Left ventricle myocardium inferior (tissue), 1 donor: ENCODE results near the gene C4orf36. TPM values are rescaled to one million over a fixed set of nuclear protein-coding genes. Genes with fewer than 3 reads are reported as not detected.
"Not testable (repeated sequence)": the region's sequence is repeated elsewhere in the genome, so short reads cannot be mapped to it uniquely, and the experiment has no call there.

Source experiments
- DNase-seq: peaks from one replicate; pipeline ENCODE4 v3.0.0-alpha.2; 2020
- H3K27ac ChIP-seq: fragments of 200-600 bp; replicated peaks from 2 replicates; pipeline ENCODE4 v1.8.0; 2021
- H3K27me3 ChIP-seq: fragments of 200-600 bp; 2 replicates; pipeline ENCODE4 v1.8.0; 2021; ENCODE audit warnings: low read depth
- H3K36me3 ChIP-seq: fragments of 200-600 bp; 2 replicates; pipeline ENCODE4 v1.8.0; 2021
- H3K4me1 ChIP-seq: fragments of 200-600 bp; 2 replicates; pipeline ENCODE4 v1.8.0; 2021
- H3K4me3 ChIP-seq: fragments of 200-600 bp; 2 replicates; pipeline ENCODE4 v1.8.0; 2021; ENCODE audit warnings: mild to moderate bottlenecking, moderate library complexity
- H3K9me3 ChIP-seq: fragments of 200-600 bp; replicated peaks from 2 replicates; pipeline ENCODE4 v1.8.0; 2021
- intact Hi-C: fragments of 100-400 bp; cut with micrococcal nuclease; formaldehyde crosslinking; loops from one replicate; pipeline ENCODE4 v1.11.0; 2022
- total RNA-seq: library from RNA; stranded (reverse); fragmentation: NEBNext Ultra II Directional; extraction: Animal tissue kit (Norgen Biotek cat#: 25700); gene quantifications from one replicate; pipeline ENCODE4 v1.2.1, GENCODE V29; 2021
- TF ChIP-seq, protein P1 (sequence below): fragments of 200-600 bp; IDR thresholded peaks from 2 replicates; pipeline ENCODE4 v1.8.0; 2021; ENCODE audit warnings: antibody characterized with exemption, mild to moderate bottlenecking, borderline replicate concordance
- donor health status: DM: no; HTN: yes; CAD: no; lungs with severe emphysema.

The C4orf36 gene
- total RNA-seq, 1 donor from 2014 or later = 0.96 TPM

DNA sequence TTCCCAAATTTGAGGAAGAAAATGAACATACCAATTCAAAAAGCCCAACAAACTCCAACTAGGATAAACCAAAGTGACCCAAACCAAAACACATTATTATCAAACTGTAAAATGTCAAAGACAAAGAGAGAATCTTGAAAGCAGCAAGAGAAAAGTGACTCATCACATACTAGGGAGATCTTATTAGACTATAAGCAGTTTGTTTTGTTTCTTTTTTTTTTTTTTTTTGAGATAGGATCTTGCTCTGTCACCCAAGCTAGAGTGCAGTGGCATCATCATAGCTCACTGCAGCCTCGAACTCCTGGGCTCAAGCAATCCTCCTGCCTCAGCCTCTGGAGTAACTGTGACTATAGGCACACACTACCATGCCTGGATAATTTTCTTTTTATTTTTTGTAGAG is 12.6 kb downstream of the C4orf36 start:
- Histone ChIP-seq H3K27me3 (no peaks in the 10 kb centered on the region), H3K27ac (no peak overlapping the region), H3K36me3 (no peaks in the 10 kb centered on the region), H3K4me3 (no peak overlapping the region), H3K4me1 (no peaks in the 10 kb centered on the region), H3K9me3 (peaks cover 28% of the 10 kb centered on the region)
- no peak for DNase-seq
- TF ChIP-seq, protein P1, sequence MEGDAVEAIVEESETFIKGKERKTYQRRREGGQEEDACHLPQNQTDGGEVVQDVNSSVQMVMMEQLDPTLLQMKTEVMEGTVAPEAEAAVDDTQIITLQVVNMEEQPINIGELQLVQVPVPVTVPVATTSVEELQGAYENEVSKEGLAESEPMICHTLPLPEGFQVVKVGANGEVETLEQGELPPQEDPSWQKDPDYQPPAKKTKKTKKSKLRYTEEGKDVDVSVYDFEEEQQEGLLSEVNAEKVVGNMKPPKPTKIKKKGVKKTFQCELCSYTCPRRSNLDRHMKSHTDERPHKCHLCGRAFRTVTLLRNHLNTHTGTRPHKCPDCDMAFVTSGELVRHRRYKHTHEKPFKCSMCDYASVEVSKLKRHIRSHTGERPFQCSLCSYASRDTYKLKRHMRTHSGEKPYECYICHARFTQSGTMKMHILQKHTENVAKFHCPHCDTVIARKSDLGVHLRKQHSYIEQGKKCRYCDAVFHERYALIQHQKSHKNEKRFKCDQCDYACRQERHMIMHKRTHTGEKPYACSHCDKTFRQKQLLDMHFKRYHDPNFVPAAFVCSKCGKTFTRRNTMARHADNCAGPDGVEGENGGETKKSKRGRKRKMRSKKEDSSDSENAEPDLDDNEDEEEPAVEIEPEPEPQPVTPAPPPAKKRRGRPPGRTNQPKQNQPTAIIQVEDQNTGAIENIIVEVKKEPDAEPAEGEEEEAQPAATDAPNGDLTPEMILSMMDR = no peak
- intact Hi-C loops = no loop called here

DNA sequence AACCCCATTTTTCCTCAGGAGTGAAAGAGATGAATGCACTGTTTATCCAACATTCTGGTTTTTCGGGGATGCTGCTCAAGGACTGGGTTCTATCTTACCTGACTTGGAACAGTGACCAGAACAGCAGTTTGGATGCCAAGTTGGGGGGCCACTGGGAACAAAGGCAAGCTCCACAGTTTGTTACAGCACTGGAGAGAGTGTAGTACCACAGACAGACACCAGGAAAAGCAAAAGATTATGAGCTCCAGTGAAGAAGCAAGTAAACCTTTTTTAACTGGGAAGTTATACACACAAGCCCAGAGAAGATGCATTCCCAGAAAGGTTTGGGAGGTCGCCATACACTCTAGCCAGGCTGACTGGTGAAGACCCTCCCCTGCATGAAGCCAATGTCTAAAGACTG is 13.6 kb downstream of the C4orf36 start:
- Histone ChIP-seq H3K9me3 (peaks cover 28% of the 10 kb centered on the region), H3K4me1 (no peaks in the 10 kb centered on the region), H3K4me3 (no peak overlapping the region), H3K27ac (no peak overlapping the region), H3K27me3 (no peaks in the 10 kb centered on the region), H3K36me3 (no peaks in the 10 kb centered on the region)
- TF ChIP-seq, protein P1 = no peak
- DNase-seq = no peak
- intact Hi-C loops = no loop called here

DNA sequence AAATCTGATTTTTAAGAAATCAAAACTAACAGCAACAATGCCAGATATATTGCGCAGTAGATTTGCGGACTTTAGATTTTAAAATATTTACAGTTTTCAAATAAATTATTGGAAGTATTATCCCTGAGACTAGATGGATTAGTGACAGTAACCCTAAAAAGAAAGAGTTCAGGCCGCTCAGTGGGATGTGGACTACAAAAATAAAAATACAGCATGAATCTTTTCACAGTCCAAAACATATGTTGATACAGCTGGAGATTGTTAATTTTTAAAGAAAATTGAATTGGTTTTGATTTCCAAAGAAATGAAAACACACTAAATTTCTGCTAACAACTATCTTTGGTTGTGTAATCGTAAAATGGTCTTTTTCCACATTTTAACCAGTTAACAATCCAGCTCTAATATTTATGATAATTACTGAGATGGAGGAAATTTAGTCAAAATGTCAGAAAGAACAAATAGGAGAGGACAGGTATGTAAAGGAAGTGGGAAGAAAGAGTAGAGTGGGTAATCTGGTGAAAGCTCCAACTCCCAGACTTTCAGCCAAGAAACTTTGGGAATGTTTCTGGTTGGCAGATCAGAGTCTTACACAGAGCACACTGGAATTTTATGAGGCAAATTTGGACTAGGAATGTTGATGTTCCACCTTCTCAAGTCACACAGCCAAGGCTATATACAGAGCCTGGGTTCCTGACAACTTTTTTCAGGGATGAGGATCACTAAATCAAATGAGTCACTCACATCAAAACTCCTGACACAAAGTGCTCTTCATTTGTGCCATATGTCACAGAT is 15.1 kb downstream of the C4orf36 start:
- H3K4me1 ChIP-seq = no peaks in the 10 kb centered on the region
- DNase-seq = no peak
- H3K4me3 ChIP-seq = no peak overlapping the region
- intact Hi-C loops = no loop called here
- H3K27me3 ChIP-seq = no peaks in the 10 kb centered on the region
- H3K9me3 ChIP-seq = peaks cover 28% of the 10 kb centered on the region
- H3K36me3 ChIP-seq = no peaks in the 10 kb centered on the region
- TF ChIP-seq, protein P1 = no peak
- no peak overlapping the region for H3K27ac ChIP-seq

DNA sequence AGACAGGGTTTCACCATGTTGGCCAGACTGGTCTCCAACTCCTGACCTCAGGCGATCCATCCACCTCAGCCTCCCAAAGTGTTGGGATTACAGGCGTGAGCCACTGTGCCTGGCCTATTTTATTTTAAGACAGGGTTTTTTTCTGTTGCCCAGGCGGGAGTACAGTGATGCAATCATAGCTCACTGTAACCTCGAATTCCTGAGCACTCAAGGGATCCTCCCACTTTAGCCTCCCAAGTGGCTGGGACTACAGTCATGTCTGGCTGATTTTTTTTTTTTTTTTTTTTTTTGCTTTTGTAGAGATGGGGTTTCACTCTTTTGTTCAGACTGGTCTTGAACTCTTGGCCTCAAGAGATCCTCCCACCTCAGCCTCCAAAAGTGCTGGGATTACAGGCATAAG is 16.8 kb downstream of the C4orf36 start:
- H3K27me3 ChIP-seq, DNase-seq, H3K4me3 ChIP-seq, H3K36me3 ChIP-seq, intact Hi-C loops, H3K4me1 ChIP-seq, H3K27ac ChIP-seq: not testable (repeated sequence)
- peaks cover 18% of the 10 kb centered on the region for H3K9me3 ChIP-seq

DNA sequence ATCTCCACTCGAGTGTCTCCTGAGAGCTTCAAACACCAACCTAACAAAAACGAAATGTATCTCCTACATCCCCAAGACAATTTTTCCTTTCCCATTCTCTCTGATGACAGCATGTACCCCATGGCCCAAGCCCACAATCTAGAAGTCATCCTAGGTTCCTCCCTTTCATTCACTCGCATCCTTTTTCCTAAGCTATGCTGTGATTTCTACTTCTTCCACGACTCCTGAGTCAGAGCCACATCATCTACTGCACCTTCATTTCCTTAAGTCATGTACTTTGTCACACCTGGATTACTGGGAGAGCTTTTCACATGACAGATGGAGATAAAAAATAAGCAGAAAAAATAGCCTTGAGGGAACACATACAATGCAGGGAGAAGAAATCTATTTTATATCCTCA is 20.1 kb downstream of the C4orf36 start:
- Histone ChIP-seq H3K4me3 (no peak overlapping the region), H3K36me3 (no peaks in the 10 kb centered on the region), H3K9me3 (no peaks in the 10 kb centered on the region), H3K27ac (no peak overlapping the region), H3K4me1 (no peaks in the 10 kb centered on the region), H3K27me3 (no peaks in the 10 kb centered on the region)
- DNase-seq = no peak
- TF ChIP-seq, protein P1 = no peak
- intact Hi-C loops = no loop called here

DNA sequence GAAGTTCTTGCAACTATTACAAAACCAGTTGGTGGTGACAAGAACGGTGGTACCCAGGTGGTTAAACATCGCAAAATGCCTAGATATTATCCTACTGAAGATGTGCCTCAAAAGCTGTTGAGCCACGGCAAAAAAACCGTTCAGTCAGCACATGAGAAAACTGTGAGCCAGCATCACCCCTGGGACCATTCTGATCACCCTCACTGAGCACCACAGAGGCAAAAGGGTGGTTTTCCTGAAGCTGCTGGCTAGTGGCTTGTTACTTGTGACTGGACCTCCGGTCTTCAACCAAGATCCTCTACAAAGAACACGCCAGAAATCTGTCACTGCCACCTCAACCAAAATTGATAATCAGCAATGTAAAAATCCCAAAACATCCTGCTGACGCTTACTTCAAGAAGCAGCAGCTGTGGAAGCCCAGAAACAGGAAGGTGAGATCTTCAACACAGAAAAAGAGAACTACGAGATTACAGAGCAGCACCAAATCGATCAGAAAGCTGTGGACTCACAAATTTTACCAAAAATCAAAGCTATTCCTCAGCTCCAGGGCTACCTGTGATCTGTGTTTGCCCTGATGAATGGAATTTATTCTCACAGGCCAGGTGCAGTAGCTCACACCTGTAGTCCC is 21.7 kb downstream of the C4orf36 start:
- Histone ChIP-seq H3K9me3 (no peaks in the 10 kb centered on the region), H3K4me1 (no peaks in the 10 kb centered on the region), H3K27ac (no peak overlapping the region), H3K27me3 (no peaks in the 10 kb centered on the region), H3K4me3 (no peak overlapping the region), H3K36me3 (no peaks in the 10 kb centered on the region)
- TF ChIP-seq, protein P1 = no peak
- no peak for DNase-seq
- intact Hi-C loops = no loop called here
